Inferior parietal cortex (tissue), 1 donor: ENCODE measurements around the gene ZNHIT6.
A peak's percentile ranks its signal among the peaks of the same experiment; 100 is the strongest.
"Not testable (repeated sequence)": the region's sequence is repeated elsewhere in the genome, so short reads cannot be mapped to it uniquely, and the experiment has no call there.

Experiments used
- DNase-seq: peaks from one replicate; pipeline ENCODE4 v3.0.0-alpha.2; 2016; ENCODE audit errors: extremely low spot score

Gene ZNHIT6, protein sequence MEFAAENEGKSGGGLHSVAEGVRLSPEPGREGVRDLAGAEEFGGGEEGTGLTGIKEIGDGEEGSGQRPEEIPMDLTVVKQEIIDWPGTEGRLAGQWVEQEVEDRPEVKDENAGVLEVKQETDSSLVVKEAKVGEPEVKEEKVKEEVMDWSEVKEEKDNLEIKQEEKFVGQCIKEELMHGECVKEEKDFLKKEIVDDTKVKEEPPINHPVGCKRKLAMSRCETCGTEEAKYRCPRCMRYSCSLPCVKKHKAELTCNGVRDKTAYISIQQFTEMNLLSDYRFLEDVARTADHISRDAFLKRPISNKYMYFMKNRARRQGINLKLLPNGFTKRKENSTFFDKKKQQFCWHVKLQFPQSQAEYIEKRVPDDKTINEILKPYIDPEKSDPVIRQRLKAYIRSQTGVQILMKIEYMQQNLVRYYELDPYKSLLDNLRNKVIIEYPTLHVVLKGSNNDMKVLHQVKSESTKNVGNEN

DNA sequence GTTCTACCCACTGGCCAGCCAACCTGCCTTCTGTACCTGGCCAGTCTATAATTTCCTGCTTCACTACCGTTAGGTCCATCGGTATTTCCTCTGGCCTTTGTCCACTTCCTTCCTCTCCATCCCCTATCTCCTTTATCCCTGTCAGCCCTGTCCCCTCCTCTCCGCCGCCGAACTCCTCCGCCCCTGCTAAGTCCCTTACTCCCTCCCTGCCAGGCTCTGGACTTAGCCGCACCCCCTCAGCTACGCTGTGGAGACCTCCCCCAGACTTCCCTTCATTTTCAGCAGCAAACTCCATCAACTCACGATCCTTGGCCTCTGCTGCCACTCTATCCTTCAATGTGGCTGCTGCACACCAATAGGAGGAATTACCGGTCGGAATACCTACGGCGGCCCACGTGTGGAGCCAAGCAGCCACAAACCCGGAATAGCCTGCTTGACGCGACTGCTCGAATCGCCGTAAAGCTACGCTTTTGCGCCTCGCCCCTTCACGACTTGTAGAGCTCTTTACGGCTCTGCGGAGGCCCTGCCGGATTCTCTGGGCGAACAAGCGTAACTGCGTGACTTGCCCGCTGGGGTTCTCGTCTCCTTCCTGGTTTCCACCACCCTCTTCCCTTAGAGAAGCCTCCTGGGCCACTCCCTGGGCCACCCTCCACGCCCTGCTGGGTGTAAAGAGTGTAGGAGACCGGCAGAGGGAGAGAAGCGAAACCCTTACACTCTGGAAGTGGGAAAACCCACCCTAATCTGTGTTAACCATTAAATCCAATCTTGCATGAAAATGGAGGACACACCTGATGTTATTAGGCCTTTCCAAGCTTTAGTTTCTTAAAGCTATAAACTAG, at the start of gene ZNHIT6:
TSS of gene ZNHIT6 (minus strand) at position 444 of the 839 bp plus-strand sequence. CDS start at position 295, 149 bp downstream.
- peak; percentile 93 for DNase-seq

DNA sequence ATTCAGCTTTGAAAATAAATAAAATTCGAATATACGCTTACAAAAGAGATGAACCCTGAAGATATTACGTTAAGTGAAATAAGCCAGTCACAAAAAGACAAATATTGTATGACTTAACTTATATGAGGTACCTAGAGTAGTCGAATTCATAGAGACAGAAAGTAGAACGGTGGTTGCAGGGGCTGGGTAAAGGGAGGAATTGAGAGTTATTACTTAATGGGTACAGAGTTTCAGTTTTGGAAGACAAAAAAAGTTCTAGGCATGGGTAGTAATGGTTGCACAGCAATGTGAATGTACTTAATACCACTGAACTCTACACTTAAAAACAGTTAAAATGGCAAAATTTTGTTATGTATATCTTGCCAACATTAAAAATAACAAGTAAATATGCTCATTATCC, 48.6 kb upstream of the ZNHIT6 start:
- no peak for DNase-seq

DNA sequence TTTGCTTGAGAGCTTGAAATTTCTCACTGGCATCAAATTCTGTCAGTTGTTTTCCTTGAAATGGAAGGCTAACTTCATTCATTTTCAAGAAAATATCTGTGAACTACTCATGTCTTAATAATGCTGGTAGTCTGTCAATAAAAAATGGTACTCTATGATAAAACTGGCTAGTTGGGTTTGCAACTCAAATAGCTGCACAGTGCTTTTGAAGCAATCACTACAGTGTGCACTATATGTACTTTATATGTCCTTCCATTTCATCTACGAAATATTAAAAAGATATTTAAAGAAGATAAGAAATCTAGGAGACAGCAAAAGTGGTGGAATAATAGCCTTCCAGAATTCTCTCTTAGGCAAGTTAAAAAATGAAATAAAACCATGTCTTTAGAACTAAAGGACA, 39.9 kb upstream of the ZNHIT6 start:
- no peak for DNase-seq

DNA sequence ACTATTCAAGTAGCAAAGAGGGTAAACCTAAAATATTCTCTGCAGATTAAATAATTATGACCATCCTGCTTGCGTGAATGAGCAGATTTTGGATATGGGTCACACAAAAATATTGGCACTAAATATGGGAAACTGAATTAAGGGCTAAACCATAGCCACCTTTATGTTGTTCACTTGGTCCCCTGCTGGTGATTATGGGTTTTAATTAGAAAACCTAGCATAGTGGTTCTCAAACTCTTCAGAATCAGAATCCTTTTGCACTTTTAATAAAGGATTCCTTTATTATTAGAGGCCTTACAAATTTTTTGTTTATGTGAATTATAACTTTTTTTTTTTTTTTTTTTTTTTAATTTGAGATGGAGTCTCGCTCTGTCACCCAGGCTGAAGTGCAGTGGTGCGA, 38.5 kb upstream of the ZNHIT6 start:
- no peak for DNase-seq

DNA sequence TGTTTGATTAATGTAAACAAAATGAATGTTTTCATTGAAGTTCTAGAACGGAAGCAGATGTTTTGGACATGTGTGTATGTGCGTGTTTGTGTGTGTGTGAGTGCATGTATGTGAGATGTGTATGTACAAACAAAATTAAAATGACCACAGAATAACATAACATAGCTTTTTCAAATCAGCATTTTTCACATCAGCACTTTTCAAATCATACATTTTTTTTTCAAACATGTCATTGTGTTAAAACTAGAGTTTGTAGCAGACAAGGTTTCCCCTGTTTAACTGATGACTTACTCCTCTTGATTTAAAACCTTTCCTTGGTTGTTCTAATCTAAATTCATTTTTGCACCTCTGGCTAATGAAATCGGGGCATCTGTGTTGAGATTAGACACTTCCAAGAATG, 35.6 kb upstream of the ZNHIT6 start:
- DNase-seq, result no peak

DNA sequence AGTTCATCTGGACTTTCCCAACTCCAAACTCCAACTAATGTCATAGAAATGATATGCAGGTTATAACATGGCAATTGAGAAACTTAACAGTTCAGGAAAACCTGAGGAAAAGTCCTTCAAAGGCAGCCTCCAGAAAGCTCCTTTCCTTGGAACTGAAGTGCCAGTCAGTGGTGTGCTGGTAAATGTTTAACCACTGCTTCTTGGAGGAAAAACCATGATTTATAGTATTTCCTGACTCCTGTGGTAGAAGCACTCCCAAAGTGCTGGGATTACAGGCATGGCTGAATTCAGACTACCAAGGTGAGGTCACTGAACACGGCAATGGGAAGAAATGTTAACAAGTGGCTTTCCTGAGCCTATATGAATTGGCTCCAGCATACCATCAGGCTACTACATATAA, 26.7 kb upstream of the ZNHIT6 start:
- no peak for DNase-seq

DNA sequence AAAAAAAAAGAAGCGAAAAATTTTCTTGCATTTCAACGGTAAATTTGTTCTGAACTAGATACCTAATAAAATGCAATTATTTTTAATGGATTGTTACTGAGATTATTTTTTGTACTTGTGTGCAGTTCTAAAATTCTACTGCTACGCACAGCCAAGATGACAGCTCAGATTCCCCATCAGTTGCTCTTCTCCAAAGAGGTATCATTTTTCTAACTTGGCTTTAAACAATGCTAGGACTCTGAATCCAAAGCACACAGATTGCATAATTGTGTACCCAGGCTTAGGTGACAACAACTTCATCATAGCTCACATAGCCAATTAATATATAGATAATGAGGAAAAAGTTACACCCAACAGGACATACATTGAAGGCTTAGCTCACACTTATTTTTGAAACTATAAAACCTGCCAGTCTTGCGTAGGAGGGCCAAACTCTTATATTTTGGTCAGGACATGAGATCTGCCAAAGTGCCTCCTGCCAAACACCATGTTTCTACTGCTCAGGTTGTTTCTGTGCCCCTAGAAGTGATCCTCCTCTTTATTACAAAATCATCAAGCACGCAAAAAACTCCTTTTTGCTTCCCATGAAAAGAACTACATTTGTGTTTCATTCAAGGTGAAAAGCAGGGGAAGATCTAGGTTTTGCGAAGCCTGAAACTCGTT, 10.6 kb upstream of the ZNHIT6 start:
- no peak for DNase-seq

DNA sequence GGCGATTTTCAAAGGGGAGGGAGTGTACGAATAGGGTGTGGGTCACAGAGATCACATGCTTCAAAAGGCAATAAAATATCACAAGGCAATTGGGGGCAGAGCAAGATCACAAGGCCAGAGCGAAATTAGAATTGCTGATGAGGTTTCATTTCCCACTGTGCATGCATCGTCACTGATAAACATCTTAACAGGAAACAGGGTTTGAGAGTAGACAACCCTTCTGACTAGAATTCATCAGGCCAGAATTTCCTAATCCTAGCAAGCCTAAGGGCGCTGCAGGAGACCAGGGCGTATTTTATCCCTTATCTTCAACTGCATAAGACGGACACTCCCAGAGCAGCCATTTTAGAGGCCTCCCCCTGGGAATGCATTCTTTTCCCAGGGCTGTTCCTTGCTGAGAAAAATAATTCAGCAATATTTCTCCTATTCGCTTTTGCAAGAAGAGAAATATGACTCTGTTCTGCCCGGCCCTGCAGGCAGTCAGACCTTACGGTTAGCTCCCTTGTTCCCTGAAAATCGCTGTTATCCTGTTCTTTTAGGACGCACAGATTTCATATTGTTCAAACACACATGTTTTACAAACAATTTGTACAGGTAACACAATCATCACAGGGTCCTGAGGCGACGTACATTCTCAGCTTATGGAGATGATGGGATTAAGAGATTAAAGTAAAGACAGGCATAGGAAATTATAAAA, 6.3 kb upstream of the ZNHIT6 start:
- DNase-seq, result not testable (repeated sequence)

DNA sequence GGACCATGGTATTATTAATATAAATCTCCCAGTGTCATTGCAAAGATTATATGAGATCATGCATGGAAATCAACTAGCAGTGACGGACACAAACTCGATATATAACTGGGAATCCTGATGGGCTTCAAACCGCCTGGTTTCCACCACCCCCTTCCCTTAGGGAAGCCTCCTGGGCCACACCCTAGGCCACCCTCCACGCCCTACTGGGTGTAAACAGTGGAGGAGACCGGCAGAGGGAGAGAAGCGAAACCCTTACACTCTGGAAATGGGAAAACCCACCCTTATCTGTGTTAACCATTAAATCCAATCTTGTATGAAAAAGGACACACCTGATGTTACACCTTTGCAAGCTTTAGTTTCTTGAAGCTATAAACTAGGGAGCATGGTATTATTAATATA, 595 bp upstream of the ZNHIT6 start:
- peak; percentile 14 for DNase-seq

DNA sequence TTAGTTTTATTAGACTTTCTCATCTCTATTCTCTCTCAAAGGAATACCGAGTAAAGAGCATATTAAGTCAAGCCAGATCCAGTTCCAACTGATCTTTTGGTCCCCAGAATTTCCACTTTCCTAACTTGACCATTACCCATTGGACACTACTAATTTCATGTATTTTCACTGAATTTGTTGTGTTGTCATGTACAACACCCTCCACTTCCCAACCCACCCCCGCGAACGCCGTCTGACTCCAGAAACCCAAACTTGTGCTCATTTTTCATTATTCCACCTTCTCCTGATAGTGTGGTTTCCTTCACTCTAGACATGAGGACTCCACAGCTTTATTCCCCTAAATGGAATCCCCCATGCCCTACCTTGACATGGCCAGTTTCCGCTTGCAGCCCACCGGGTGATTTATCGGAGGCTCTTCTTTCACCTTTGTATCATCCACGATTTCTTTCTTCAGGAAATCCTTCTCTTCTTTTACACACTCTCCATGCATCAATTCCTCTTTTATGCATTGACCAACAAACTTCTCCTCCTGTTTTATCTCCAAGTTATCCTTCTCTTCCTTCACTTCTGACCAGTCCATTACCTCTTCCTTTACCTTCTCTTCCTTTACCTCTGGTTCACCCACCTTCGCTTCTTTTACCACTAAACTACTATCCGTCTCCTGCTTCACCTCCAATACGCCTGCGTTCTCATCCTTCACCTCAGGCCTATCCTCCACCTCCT, 805 bp downstream of the ZNHIT6 start:
- no peak for DNase-seq

DNA sequence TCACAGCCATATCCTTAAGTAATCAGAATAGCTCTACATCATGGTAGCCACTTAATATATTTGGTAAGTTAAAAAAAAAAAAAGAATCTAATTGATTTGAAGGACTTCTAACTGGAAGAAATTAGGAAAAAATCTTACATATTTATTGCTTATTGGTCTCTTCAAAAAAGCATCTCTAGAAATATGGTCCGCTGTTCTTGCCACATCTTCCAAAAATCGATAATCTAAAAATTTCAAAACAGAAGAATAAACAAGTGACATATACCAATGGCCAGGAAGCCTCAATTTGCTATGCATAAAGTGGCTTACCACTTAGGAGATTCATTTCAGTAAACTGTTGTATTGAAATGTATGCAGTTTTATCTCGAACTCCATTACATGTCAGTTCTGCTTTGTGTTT, 2.3 kb downstream of the ZNHIT6 start:
- no peak for DNase-seq

DNA sequence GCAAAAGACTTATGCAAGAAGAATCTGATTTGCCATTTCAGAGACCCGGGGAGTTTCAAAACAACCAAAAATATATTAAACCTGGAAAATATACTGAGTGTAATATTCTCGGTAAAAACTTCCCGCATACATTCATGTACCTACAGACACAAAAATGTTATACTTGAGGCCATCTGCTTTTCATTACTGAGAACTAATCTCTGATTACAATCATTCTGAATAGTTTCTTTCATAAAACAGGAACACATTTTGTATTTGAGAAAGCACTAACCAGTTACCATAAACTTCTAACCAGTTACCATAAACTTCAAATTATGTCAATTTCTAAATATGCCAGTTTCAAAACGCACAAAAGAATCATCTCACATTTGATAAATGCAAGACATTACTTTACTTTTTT, 7.8 kb downstream of the ZNHIT6 start:
- DNase-seq, result no peak

DNA sequence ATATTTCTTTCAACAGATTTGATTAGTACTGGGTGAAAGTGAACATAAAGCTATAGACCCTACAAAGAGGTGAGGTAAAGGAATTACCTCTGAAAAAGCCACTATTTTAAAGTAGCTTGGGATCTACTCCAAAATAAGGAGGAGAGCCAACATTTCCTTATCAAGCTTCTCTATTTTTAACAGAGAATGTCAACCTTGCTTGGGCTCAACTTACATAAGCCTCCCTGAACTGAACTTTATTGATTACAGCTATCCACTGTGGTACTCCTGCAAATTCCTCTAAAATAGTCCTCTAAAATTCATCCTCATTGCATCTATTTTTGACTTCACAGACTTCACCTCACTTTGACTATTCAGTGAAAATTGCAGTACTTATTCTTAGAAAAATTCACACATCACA, 10.3 kb downstream of the ZNHIT6 start:
- no peak for DNase-seq

DNA sequence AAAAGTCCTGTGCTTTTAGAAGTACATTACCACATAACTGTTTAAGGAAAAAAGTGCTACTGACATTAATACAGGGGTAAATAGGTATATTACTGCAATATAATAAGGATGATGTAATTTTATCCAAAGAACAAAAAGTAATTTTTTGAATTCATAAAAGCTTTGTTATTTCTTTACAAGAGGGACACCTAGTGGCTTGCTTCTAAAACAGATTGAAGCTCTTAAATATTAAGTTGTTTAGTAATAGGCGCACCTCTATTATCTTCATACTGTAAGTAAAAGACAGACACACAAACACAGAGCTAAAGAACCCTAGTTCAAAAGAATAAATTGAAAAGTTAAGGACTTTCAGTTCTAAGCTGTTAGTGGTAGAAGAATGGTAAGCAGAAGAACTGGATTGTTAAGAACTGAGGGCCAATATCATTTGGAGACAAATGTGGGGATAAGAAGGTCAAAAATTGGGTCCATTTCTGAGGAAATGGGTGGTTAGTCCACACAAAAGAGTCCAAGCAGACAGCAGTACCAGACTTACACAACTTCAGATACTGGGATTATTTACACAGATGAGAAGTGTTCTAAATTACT, 15.4 kb downstream of the ZNHIT6 start:
- peak; percentile 57 for DNase-seq

DNA sequence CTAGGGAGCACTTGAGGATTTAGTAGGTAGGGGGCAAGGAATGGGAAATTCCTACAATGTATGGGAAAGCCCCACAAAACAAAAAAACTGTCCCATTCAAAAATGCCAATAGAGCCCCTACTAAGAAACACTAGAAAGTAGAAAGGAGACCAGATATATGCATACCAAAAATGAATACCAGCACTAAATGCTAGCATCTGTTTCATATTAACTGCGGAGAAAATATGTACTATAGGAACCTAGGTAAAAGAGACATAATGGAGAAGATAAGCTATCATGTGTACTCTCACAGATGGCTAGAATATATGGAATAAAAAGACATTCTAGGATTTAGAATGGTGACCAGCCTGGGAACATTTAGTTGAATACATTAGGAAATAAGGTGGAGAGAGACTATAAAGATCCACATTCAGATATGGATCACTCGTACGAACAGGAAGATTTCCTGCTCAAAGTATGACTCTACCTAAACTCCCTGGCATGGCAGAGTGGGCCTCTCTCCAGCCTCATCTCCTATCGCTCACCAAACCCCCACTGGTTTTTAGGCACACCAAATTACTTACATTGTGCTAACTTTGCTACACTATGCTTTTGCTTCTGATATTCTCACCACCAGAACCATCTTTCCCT, 18.3 kb downstream of the ZNHIT6 start:
- no peak for DNase-seq

DNA sequence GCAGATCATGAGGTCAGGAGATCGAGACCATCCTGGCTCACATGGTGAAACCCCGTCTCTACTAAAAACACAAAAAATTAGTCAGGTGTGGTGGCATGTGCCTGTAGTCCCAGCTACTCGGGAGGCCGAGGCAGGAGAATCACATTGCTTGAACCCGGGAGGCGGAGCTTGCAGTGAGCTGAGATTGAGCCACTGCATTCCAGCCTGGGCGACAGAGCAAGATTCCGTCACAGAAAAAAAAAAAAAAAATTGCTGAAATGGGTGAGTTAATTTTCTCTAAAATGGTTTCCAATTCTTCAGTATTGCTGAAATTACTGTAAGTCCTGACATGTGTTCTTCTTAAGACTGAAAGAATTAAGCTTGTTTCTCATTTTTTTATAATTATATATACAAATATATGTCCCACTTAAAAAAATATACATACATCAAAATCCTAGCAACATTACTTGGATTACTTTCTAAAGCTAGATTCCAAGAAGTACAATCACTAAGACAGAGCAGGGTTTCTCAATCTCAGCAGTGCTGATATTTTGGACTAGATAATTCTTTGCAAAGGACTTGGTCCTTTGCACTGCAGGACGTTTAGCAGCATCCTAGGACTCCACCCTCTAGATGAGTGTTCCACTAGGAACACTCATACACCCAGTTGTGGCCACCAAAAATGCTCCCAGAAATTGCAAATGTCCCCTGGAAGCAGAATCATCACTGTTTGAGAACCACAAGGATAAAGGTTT, 24.8 kb downstream of the ZNHIT6 start:
- DNase-seq, result no peak

DNA sequence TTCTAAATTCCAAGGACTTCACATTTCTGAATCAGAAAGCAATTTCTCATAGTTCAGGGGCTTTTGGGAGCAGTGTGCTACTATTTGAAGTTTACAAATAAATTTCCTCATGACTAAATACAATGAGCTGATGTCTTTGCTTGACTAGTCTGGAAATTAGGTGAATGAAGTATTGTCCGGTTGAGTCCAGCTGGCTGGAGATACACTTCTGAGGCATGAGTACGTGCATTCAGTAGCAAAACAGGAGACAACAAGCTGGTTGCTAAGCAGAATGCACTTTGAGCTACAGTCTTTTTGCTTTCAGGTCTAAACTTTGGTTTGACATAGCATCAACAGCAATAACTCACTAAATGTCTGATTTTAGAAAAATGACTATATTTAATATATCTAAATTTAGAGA, 27.1 kb downstream of the ZNHIT6 start:
- DNase-seq, result peak; percentile 39

DNA sequence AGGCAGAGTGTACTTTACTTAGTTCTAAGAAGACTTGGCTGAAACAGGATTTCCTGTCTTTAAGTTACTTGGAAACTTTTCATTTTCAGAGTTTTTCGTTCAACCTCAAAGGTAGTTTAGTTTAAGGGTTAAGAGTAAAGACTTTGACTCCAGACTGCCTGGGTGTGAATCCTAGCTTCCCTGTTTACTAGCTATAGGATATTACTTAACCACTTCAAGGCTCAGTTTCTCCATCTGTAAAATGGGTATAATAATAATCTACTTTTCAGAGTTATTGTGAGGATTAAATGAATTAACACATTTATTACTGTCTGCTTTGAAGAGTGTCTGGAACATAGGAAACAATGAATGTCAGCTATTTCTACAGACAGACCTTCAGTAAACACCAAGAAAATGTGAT, 30.0 kb downstream of the ZNHIT6 start:
- DNase-seq, result no peak

DNA sequence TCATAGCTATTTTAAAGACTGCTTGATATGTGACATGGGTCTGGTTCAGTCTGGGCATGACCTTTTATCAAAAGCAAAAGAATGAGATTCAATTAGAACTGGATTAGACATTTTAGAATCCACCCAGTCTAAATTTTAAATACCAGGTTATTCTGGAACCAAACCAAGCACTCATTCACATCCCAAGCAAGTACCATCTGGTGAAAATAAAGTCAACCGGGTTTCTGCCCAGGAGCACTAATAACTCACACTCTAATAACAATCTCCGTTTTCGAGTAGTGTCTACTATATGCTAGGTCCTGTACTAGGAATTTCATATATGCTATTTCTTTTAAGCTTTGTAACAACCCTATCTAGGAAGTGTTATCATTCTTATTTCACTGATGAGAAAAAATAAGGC, 30.6 kb downstream of the ZNHIT6 start:
- DNase-seq, result no peak
